ENCODE measurements around the gene NOS3.
A peak's percentile ranks its signal among the peaks of the same experiment; 100 is the strongest.

NOS3 gene

GRCh38 chr7:150964593-150965111, 26.2 kb upstream of the NOS3 start:
- DNase-seq (ENCODE audit: low read depth): no peak

- DNase-seq (ENCODE audit: low read depth): no peak
Observed at GRCh38 chr7:150965273-150965830, 25.5 kb upstream of the NOS3 start.

DNA sequence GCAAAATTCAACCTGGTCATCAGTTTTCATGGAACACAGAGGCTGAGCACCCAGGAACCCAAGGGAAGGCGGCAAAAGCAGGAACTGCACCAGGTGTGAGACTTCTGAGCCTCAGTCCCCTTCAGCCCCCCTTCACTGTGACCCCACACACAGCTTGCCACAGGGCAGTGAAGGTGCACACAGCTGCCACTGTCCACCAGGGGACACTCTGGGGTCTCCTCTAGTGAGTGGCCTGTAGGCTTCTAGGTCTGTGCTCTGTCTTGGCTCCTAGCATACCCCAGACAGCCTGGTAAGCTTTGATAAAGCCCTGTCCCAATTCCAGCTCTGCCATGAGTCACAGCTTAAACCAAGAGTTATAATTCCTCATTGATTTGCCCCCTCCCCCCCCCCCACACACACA, 24.8 kb upstream of the NOS3 start:
- DNase-seq (ENCODE audit: low read depth): peak; percentile 19

DNA sequence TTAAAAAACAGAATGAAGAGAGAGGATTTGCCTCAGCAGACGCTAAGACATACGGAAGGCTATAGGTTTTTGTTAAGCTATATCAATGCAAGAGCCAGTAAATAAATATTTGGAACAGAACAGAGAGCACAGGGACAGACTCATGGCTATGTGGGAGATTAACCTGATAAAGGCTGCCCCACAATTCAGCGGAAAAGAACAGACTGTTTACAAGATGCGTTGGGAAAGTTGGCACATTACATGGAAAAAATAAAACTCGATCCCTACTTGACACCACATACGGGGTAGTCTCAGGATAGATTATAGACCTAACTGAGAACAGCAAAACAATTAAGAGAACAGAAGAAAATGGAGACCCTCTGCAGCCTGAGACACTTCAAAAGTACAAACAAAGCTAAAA, 23.5 kb upstream of the NOS3 start:
- DNase-seq (ENCODE audit: low read depth): no peak

DNA sequence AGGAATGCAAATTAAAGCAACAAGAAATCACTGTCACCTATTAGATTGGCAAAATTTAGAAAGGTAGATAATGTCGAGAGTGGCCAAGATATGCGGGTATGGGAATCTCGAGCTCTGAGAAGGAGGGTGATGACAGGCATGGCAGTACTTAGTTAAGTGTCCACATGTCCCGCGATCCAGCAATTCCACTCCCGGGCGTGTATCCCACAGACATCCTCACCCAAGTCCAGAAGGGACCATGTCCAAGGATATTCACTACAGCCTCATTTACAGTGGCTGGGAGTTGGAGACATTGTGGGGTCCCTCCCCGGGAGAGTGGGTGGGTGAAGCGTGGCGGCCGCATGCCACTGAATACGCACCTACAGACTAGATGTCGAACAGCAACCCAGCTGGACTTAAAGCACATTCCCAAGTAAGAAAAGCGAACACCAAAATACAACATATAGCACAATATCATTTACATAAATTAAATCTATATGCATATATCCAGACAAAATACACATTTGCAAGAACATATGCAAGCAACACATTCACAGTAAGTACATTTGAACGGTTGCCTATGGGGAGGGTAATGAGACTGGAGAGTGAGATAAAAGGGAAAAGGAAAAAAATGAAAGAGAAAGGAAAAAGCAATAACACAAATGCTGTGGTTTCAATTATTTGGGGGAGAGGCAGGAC, 22.6 kb upstream of the NOS3 start:
- DNase-seq (ENCODE audit: low read depth): no peak

DNA sequence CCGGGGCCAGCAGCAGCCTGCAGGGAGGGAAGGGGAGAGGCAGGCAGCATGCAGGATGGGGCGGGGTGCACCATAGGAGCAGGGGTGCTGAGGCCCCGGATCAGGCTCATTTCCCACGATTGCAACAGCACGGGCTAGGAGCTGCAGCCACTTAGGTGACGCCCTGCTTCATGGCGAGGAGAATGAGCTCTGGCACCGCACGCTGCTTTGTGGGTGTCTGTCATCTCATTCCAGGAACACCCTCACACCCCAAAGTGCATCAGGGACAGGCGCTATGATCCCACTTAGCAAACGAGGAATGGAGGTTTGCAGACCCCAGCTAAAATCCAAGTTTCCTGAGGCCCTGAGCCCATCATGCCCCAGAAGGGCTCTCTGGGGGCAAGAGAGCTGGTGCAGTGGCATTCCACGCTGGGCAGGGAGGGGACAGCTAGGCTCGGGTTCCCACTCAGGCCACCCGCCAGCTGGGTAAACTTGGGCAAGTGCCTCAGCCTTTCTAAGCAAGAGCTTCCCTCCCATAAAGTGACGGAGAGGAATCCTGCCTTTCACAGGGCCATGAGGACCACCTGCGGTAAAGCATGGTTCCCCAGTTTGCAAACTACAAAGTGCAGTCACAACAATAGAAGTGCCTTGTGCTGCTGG, 22.0 kb upstream of the NOS3 start:
- DNase-seq (ENCODE audit: low read depth): no peak

GRCh38 chr7:150969475-150969874, 21.3 kb upstream of the NOS3 start:
- no peak for DNase-seq (ENCODE audit: low read depth)

DNA sequence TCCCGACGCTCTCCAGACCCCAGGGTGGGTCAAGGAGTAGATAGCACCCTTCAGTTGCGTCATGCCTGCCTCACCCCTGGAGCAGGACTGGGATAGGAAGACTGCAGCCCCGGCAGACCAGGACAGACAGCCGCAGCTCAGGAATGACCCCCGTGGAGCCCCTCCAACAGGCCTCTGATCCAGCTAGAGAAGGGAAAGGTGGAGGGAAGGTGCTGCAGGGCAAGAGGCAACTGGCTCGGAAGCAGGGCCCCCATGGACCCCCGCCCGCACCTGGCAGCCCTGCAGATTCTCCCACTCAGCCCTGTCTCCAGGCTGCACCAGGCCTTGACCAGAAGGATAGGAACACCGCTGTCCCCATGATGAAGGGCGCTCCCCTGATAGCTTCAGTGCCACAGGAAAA, 20.4 kb upstream of the NOS3 start:
- DNase-seq (ENCODE audit: low read depth): no peak

- DNase-seq (ENCODE audit: low read depth): no peak
Observed at GRCh38 chr7:150971242-150972022, 19.4 kb upstream of the NOS3 start.

DNA sequence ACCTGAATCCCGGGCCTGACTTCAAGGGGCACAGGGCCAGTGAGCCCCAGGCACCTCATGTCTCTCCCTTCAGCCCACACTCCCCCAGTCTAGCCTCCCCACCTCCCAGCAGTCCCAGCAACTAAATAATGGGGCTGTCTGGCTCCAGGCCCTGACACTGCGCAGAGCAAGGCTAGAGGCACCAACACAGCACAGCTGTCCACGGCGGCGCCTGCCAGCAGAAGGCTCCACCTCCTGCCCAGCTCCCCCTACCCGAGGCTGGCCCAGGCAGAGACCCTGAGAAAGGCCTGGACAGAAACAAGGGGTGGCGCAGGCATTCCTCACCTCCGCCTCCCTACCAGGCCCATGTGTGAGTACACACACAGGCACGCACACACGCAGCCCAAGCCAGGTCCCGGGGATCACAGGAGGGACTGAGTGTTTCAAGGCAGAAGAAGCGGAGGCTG, 18.8 kb upstream of the NOS3 start:
- no peak for DNase-seq (ENCODE audit: low read depth)

DNA sequence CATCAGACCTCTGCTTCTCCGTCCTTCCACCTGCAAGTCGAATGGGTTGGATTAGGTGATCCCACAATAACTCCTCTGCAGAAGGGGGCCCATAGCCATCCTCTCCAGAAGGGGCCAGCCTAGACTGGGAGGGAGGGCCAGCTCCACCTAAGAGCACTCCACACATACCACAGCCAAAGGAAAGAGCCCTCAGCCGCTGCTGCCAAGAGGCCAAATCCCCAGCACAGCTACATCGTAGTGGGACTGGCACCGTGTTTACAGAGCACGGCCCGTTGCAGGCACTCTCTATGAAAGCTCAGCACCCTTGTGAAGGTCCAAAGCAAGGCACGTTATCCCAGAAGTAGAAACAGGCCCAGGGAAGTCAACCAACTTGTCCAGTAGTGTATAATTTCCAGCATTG, 18.1 kb upstream of the NOS3 start:
- DNase-seq (ENCODE audit: low read depth): no peak

DNA sequence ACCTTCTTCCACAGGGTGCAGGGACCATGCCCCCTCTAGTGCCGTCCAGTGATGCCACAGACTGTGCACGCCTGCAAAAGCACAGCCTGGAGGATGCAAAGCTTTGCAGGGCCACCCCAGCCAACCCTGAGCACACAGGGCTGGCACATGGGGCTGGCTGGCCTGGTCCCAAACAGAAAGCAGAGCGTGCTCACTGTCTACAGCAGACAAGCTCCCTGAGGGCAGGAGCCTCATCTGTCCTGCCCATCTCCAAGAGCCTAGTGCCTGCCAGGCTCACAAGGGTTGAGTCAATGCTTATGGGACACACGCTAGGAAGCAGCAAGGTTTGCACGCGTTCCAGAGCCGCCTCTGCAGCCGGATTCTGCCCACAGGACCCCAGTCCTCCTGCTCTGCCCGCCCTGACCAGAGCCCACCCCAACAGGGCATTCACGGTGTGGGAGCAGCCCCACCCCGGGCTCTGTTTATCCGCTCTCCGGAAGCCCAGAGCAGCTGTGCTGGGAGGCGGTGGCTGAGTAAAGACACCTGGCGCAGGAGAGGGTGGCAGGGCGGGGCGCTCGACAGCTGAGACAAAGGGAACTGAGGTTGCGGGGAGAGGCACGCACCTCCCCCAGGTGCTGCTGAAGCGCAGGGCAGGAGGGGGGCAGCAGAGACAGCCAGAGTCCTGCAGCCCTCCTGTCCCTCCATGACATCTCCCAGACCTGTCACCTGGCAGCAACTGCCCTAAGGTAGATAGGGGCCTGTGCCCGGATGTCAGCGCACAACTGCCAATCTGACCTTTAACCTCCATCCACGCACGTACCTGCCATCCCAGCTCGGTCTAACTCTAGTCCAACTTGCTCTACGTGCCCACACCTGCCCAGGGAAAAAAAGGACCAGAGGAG, 17.0 kb upstream of the NOS3 start:
- DNase-seq (ENCODE audit: low read depth): no peak

GRCh38 chr7:150974468-150975391, 16.1 kb upstream of the NOS3 start:
- DNase-seq (ENCODE audit: low read depth): peak; percentile 28

GRCh38 chr7:150975536-150976319, 15.1 kb upstream of the NOS3 start:
- no peak for DNase-seq (ENCODE audit: low read depth)

DNA sequence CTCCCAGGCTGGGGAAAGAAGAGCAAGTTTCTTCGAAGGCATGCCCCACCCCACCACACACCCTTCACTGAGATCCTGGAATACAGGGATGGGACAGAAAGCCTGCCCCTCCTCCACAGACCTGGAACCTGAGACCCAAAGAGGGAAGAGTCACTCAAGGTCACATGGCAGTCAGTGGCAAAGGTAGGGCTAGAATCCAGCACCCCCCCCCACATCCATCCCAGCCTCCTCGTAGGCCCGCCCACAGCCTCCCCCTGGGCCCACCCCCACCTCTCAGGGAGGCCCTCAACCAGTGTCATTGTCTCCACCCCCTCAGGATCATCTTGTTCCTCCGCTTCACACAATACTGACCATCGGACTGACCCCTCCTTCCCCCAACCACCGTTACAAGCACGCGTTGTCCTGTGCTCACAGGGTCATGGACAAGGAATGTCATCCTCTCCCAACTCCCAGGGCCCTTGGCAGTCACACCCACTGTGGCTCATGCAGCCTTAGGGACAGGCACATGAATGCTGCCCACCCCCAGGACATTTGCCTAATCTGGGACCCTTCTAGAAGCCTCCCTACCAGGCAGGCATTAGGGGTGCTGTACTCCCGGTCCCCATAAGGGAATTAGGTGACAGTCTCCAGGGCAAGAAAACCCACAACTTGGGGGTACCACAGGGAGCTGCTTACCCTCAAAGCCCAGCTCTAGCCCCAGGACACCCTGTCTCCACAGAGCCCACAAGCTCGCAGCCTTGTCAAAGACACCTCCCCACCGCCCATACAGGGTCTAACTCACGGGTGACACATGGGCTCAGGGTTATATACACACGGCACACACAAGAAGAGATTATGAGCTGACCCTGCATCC, 14.1 kb upstream of the NOS3 start:
- DNase-seq (ENCODE audit: low read depth): no peak

DNA sequence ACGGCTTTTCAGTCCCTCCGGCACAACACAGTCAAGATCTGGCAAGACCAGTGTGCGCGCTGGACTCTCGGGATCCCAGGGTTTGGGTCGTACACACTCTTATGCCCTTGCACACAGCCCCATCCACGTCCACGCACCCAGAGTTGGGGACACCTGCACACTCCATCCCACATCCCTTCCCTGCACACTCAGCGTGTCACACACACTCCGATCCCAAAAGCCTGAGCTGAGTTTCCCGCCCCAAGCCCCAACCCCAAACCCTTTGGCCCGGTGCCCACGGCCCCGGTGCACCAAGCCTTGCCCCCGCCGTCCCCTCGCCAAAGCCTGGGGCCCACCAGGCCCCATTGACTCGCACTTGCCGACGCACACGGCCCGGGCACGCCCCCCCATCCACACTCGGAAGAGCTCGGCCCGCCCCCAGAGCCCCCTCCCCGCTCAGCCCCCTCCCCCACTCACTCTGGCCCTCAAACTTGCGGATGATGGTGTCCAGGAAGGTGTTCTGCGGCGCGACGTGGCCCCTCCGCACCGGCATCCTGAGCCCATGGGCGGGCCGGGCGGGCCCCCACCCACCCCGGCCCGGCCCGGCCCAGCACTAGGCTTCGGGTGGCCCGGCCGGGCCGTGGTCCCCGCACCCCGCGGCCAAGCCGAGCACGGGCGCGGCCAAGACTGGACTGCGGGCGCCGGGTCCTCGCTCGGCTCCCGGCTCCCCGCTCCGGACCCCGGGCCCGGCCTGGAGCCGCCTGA, 13.3 kb upstream of the NOS3 start:
- DNase-seq (ENCODE audit: low read depth): no peak

DNA sequence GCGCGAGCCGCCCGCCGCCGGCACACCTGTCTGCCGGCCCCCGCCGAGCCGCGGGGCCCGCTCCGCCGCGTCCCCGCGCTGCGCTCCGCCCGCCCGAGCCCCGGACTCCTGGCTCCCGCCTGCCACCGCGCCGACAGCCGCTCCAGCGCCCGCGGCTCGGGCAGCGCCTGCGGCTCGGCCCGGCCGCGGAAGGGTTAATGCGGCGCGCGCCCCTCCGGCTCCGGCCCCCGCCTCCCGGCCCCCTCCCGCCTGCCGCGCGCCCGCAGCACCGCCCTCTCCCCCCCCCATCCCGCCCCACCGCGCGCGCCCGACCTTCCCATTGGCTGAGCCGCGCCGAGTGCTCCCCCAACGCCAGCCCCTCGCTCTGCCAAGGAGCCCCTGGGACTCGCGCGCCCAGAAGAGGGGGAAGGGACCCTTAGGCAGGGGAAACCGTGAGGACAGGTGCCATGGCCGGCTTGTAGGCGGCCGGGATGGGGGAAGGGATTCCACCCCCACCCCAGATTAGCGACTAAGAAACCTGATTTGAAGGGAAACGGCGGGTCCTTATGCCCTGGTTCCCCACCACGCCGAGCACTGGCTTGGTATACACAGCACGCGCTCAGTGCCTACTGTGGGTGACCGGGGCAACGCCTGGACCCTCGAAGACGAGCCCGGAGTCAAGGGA, 12.6 kb upstream of the NOS3 start, which contains the start of gene KCNH2:
Gene KCNH2 (minus strand): TSS at position 196 of the 664 bp plus-strand sequence. CDS start 408 bp downstream, outside the sequence.
- no peak for DNase-seq (ENCODE audit: low read depth)

Data from ELR (cell line).